Measurements from ENCODE around the gene RNLS.
"Not testable (repeated sequence)": the region's sequence is repeated elsewhere in the genome, so short reads cannot be mapped to it uniquely, and the experiment has no call there.

The RNLS gene

DNA sequence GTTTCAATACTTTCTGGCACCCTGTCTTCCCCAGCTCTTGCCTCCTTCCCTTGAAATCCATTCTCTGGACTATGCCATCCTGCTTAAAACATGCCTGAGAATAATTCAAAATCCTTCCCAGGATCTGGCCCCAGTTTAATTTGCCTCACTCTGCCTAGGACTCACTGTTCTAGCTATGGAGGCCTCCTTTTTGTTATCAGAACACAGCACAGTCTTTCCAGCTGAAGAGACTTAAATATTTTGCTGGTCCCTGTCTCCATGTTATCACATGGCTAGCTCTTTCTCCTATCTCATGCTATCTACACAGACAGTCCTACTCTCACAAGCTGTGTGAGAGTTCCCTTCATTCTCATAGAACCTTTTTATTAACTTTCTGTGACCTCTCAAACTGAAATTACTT is 194.8 kb downstream of the RNLS start:
- no peak for DNase-seq (ENCODE audit: low spot score)

DNA sequence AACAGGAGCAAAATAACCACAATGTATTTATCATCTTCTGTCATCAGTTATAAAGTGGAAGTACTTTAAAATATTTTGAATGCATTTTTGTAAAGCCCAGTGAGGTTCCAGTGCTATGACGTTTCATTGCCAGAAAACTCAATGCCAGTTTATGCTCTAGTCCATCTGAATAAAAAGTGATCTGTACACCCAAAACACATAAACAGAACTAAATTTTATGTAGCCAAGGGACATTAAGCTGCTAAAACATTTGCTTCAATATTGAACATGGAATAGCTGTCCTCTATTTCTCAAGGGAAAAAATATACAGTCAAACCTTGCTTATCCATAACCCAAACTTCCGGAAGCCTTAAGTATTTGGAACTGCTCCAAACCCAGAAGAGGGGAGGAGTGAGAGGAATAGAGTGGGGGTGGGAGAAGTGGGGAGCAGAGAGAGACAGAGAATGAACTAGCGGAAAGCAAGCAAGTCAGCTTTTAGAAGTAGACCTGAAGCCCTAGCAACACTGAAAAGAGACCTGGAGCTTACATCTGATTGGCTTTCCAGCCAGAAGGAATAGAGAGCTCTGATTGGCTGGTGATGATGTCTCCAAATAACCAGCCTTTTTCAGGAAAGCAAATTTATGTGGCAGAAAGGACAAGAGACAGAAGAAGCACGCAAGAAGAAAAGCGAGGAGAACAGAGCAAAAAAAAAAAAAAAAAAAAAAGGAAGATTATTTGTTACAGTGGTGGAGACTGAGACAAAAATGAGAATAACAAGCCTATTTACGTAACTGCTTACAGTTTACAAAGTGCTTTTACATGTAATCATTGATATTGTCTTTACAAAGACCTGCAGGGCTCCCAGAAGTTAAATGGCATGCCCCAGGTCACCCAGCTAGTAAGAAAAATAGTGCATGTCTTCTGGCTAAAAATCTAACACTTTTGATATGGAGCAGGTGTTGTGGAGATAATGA is 196.0 kb downstream of the RNLS start:
- DNase-seq (ENCODE audit: low spot score): peak; percentile 53

DNA sequence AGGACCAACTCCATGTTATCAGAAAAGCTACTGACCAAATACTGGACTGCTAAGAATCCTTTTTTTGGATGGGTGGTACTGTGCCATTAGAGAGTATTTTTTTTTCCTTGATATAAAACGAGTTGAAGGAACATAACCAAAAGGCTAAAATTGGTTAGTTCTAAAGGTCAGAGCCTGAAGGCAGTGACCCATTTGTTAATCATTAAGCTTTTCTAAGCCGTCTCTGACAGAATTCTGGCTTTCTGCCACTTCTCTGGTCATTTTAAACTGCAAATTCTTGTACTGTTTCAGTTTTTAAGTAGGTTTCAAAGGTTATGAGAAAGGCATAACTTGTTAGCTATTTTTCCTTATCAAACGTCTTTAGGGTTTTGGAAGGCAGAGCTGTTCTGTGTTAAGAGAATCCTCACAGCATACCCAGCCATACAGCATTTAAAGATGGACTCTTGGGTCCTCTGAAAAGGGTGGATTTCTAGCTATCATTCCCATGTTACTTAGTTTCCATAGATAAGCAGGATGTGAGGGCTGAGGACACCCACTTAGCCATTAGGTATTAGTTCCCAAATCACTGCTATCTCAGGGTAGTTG is 196.8 kb downstream of the RNLS start:
- no peak for DNase-seq (ENCODE audit: low spot score)

DNA sequence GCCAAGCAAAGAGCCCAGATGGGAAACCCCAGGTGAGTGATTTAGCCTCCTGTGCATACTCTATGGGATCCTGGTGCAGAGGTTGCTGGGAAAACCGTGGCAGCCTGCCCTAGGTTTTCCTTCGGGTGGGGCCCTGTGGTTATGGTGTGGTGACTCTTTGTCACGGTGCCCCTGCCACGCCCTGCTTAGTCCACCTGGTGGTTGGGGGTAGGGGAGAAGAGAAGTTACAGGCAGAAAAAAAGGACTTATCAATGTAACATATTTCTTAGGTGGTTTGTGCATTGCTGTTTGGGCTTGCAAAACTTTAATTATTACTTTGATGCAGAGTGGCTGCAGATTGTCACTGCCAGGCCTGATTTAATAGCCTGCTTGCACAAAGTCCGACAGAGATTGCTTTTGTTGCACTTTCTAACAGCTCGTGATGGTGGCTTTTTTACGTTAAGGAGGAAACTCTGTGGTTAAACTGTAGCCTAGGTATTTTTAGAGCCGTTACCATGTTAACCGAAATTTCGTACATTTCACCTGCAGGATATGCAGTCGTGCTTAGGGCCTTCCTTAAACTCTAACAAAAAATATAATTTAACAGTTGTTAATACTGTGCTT is 197.4 kb downstream of the RNLS start:
- no peak for DNase-seq (ENCODE audit: low spot score)

DNA sequence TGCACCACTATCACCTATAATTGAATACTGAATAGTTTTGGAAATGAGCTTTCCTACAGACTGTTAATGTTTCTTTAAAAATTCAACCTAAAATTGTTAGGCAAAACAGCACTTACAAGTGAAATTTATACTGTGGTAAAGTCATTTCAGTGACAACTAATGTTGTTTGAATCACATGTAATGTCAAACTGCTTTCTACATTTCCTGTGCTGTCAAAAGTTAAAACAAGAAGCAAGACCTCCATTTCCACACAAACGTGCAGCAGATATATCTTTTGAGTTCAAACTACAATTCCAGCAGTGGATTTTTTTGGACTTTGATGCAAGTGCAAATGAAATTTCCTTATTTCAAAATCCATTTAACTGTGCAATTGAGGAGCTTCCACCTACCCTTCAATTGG is 199.8 kb downstream of the RNLS start:
- DNase-seq (ENCODE audit: low spot score): no peak

DNA sequence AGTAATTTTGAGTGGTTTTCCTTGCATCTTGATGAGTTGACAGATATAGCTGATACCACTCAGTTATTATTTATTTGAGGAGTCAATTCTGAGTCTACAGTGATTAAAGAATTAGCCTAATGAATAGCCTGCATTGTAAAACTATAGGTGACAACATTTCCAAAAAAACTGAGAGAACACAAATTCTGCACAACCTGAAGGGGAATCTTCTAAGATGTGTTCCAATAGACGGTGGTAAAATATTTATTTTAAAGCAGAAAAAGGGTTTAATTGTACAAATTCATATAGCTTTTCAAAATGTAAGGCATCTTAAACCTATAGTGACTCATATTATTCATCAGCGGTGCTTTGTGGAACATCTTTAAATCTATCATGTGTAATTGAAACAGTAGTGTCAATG is 200.4 kb downstream of the RNLS start:
- DNase-seq (ENCODE audit: low spot score): no peak

DNA sequence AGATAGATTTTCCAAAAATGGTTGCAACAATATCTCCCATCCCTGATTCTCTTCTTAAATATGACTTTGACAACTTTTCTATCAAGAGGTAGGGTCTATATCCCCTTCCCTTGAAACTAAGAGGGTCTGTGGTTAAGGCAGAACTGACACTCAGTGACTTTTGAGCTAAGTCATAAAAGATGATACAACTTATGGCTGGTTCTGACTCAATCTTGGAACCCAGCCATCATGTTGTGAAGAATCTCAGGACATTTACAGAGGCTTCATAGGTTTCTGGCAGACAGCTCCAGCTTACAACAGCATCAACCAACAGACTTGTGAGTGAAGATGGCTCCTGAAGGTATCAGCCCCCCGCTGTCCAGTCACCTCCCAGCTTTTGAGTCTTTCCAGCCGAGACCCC is 203.5 kb downstream of the RNLS start:
- DNase-seq (ENCODE audit: low spot score): no peak

DNA sequence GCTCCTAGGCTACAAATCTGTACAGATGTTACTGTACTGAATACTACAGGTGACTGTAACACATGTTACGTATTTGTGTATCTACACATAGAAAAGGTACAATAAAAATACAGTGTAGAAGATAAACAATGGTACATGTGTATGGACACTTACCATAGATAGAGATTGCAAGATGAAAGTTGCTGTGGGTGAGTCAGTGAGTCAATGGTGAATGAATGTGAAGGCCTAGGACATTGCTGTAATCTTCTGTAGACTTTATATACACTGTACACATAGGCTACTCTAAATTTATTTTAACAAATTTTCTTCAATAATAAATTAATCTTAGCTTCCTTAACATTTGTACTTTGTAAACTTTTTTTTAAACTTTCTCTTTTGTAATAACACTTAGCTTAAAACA is 205.6 kb downstream of the RNLS start:
- DNase-seq (ENCODE audit: low spot score): no peak

DNA sequence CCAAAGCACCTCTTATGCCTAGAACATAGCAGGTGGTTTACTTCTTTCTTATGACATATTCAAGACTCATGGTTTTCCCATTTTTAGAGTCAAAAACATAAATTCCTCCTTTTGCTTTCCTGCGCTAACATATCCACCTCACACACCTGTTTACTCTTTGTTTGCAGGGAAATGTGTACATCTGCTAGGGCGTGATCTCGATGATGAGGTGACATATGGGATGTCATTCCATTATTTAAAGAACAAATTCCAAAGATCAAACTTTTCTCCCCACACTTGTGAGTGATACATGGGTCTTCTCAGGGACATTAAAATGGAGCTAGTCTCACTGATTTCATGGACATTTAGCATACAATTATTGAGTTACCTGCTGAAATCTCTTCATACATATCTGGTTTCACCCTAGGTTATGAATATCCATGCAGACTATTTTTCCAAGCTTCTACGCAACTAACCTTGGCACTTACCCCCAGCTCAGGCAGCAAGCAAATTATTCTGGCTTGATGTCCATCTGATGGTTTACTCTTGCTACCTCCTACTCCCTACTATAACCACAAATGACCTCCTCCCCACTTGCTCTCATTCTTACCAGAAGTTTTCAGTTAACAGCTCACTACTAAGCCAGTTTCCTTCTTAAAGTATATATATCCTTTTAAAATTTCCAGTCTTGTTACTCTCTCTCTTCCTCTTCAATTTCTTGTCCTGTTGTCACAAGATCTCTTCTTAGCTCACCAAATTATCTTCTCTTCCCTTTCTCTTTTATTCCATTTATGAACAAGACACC is 208.5 kb downstream of the RNLS start:
- DNase-seq (ENCODE audit: low spot score): no peak

DNA sequence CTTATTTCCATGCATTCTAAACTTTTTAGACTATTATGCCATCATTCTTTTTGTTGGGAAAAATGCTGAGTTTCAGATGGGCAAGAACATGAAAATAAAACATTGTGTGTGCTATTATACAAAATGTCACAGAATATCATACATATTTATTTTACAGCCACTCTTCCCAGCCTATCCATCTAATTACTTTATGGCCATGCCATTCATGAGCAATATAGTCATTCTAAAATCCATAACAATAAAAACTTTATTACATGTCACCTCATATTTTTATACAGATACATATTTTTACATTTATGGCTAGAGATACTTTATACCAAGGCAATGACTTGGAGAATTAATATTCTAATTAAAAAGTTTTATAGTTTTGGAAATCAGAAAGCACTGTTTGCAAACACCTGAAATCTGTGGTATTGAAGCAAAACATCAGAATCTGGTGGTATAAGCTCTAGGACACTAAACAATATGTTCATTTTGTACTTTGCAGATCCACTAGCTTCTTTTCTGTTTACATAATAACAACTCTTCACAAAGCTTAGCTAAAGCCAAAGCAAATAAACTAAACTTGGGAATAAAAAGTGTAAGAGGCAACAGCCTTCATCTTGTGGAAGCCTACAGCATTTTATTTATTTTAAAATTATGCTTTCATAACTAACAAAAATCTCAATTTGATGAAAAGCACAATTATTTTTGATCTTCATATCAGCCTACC is 210.1 kb downstream of the RNLS start:
- no peak for DNase-seq (ENCODE audit: low spot score)

DNA sequence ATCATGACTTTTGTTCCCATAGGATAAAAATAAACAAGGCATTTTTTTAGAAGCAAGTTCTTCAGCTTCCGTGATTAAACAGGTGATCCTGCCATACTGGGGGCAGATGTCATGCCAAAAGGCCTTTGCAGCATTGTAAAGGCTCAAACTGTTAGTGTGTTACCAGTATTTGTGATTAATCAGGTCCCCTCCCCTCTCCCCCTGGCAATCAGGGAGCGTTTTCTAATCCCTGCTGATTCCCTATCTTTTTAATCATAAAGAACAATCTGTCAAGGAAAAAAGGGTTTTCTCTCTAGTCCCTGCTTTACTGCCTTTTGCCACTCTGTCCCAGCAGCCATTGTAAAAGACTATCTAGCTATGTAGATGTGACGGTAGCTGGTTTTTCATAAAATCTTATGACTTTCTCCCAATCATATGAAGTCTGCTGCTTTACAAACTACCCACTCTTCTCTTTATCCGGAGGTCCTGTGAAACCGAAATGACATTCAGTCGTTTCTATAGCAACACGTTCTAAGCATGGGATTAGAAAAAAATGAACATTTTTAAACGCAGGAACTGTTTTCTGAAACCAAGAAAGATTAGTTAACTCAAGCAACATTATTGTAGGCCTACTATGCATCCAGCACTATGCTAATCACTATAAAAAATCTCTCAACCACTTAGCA is 210.9 kb downstream of the RNLS start:
- DNase-seq (ENCODE audit: low spot score): no peak

DNA sequence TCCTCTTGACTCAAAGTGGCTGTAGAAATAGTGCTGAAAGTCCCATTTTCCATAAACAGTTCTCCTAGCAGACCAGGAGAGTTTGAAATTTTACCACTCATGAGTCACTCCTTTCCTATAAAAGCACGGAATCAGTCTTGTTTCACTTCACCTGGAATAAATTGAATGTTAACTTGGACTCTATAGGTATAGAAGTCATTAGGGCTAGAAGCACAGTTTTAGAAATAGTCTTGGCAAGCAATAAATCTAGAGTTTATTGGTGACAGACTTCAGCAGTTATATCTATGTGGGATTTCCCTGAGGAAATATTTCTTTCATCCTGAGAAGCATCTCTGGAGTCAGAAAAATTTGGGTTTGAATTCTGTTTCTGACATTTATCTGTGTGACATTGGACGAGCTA is 212.4 kb downstream of the RNLS start:
- DNase-seq (ENCODE audit: low spot score): no peak

DNA sequence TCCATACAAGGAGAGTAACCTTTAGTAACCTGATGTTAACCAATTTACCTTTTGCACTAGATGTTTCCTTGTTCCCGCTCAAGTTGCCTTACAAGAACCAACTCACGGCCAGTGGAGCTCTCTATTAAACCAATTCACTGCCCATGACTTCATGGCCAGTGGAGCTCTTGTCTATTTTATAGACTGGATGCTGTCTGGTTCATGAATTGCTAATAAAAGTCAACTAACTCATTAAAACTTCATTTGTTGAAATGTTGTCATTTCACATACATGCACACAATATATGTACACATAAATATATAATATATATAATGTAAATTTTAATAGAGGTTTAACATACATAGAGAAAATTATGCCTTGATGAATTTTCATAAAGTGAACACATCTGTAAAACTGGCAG is 216.3 kb downstream of the RNLS start:
- no peak for DNase-seq (ENCODE audit: low spot score)

DNA sequence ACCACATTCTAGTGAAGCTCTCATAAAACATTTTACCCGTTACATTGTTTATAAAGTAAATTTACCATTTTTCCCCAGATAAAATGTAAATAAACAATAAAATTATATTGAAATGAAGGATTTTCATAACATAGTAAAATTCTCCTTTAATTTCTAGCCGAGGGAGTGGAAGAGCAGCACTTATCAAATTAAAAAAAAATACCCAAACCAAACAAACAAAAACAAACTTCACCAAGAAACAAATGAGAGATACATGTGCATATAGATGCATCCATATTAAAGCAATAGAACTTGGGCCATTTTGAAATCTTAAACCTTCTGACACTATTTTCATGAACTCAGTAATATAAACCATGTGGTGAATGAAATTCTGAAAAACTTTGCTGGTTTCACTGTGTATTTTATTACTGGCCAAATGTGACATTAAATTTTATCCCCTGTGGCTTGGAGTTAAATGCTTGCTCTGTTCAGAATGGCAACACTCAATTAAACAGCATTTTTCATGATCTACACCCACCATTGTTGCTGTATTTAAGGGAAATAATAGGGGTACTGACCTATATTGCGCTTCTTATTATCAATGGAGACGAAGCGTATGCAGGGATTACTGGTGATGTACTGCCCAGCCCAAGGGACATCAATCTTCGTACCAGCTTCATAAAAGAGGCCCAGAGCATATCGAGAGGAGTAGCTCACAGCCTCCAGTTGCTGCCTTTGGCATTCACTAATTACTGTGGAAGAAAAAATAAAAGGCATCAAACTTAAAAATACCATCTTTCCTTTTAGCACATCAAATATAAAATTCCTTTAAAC is 220.9 kb downstream of the RNLS start:
- no peak for DNase-seq (ENCODE audit: low spot score)

DNA sequence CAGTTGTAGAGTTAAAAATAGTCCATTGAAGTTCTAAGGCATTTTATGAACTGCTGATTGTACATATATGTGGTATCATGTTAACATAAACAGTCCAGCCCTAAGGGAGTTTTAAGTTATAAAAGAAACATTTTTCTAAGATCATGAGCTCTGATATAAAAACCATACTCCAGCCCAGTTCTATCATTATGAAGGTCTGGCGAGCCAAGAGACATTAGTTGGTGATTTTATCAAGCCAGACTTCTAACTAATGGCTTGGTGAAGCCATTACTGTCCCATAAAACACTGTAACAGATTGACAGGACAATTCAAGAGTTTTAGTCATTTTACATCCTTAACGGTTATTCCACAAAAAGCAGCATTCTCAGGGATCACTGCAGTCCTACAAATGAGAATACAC is 221.6 kb downstream of the RNLS start:
- DNase-seq (ENCODE audit: low spot score): peak; percentile 92

DNA sequence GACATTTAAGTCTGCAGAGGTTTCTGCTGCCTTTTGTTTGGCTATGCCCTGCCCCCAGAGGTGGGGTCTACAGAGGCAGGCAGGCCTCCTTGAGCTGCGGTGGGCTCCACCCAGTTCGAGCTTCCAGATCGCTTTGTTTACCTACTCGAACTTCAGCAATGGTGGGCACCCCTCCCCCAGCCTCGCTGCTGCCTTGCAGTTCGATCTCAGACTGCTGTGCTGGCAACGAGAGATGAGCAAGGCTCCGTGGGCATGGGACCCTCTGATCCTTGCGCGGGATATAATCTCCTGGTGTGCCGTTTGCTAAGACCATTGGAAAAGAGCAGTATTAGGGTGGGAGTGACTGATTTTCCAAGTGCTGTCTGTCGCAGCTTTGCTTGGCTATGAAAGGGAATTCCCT is 227.4 kb downstream of the RNLS start:
- DNase-seq (ENCODE audit: low spot score): not testable (repeated sequence)

DNA sequence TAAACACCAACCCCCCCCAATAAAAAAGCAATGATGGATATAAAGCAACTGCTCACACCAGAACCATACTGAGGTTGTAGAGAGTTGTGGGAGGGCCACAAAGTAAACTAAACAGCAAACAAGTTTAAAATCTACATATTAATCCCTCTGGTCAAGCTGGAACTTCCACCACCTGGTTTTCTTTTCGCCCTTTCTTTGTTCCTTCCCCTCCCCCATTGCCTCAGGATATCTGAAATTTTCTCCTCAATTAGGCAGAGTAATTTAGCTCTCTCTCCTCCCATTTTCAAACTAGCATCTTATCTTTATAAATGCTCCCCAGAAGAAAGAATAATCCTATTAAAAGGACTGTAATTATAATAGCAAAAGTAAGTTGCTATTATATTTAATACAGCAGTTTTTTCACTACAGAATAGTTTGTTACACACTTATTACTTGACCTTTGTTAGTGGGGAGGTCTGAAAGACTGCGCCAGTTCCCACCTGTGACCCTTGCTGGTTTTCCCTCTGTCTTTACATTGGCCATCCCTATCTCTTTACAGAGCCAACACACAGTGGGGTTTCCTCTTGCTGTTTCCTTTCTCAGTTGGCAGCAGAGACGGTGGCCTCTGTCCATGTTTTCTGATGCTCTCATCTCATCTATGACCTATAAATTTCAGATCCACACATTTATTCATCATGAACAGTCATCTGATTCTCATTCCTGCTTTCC is 235.4 kb downstream of the RNLS start:
- peak; percentile 46 for DNase-seq (ENCODE audit: low spot score)

DNA sequence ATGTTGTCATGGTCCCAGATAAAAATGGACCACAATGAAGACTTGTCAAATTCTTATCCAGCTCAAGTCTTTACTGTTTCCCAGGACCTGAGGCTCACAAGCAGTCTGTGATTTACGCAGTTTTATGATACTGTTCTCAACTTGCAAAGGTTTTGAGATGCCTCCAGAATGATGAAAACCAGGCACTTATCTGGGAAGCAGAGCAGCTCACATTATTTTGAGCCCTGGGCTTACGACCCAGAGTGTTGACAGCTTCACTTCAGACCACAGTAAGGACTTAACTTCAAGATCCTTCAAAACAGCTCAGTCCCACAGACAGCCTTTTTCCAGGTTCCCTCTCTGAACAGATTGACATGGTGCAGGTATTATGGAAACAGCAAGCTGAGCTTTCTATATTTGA is 236.1 kb downstream of the RNLS start:
- DNase-seq (ENCODE audit: low spot score): peak; percentile 96

Measured in SK-N-DZ (cell line).